Neuronal stem cell (in vitro differentiated cells): ENCODE data around the gene MTUS2.

ENCODE experiments used
- DNase-seq: peaks from one replicate; pipeline ENCODE4 v3.0.0-alpha.2; 2013; ENCODE audit warnings: low spot score
- H2AFZ ChIP-seq: one replicate; pipeline ENCODE4 v1.6.1; 2013; ENCODE audit warnings: mild to moderate bottlenecking, low read length, inconsistent platforms
- H2AK5ac ChIP-seq: 2 replicates; pipeline ENCODE4 v1.6.1; 2013; ENCODE audit warnings: low read depth, mild to moderate bottlenecking, inconsistent platforms, low read length, moderate library complexity, mixed read lengths
- H2BK120ac ChIP-seq: 2 replicates; pipeline ENCODE4 v1.6.1; 2013; ENCODE audit warnings: low read depth, mild to moderate bottlenecking, inconsistent platforms, low read length, moderate library complexity, mixed read lengths
- H2BK12ac ChIP-seq: one replicate; pipeline ENCODE4 v1.6.1; 2013; ENCODE audit warnings: low read length, inconsistent platforms
- H2BK15ac ChIP-seq: 2 replicates; pipeline ENCODE4 v1.6.1; 2013; ENCODE audit warnings: mild to moderate bottlenecking, low read length, inconsistent platforms, mixed read lengths
- H2BK5ac ChIP-seq: one replicate; pipeline ENCODE4 v1.6.1; 2013; ENCODE audit warnings: inconsistent platforms, mild to moderate bottlenecking, low read length, moderate library complexity
- H3K14ac ChIP-seq: one replicate; pipeline ENCODE4 v1.6.1; 2013; ENCODE audit warnings: low read length, inconsistent platforms
- H3K18ac ChIP-seq: 2 replicates; pipeline ENCODE4 v1.6.1; 2013; ENCODE audit warnings: low read length, inconsistent platforms
- H3K23ac ChIP-seq: 2 replicates; pipeline ENCODE4 v1.6.1; 2013; ENCODE audit warnings: low read depth, mild to moderate bottlenecking, mixed read lengths, low read length, inconsistent platforms; ENCODE audit not compliant: poor library complexity
- H3K27ac ChIP-seq: replicated peaks from 3 replicates; pipeline ENCODE4 v1.5.1; 2013; ENCODE audit warnings: low read length, inconsistent platforms
- H3K27me3 ChIP-seq, 3 experiments: 2 replicates each; pipeline ENCODE4 v1.6.1; 2013; ENCODE audit warnings: low read length in 3 of 3, mild to moderate bottlenecking in 2 of 3, inconsistent platforms in 1 of 3, low read depth in 1 of 3, mixed read lengths in 1 of 3, moderate library complexity in 1 of 3; ENCODE audit not compliant: control insufficient read depth in 3 of 3, insufficient read depth in 3 of 3
- H3K36me3 ChIP-seq, 2 donors: replicated peaks in 1 of 2; 2 replicates each; pipeline ENCODE4 v1.6.1; 2013; ENCODE audit warnings: low read length in 2 of 2; ENCODE audit not compliant: control insufficient read depth in 2 of 2, insufficient read depth in 2 of 2
- H3K4ac ChIP-seq: 2 replicates; pipeline ENCODE4 v1.6.1; 2013; ENCODE audit warnings: inconsistent platforms, mild to moderate bottlenecking, low read length, moderate library complexity
- H3K4me1 ChIP-seq, 2 donors: 1 replicate in 1 of 2; 2 replicates in 1 of 2; pipeline ENCODE4 v1.6.1; 2013; ENCODE audit warnings: low read length in 2 of 2, low read depth in 1 of 2; ENCODE audit not compliant: control insufficient read depth in 2 of 2, insufficient read depth in 1 of 2
- H3K4me2 ChIP-seq: one replicate; pipeline ENCODE4 v1.6.1; 2013; ENCODE audit warnings: mild to moderate bottlenecking, low read length, inconsistent platforms; ENCODE audit not compliant: insufficient read depth, poor library complexity, severe bottlenecking
- H3K4me3 ChIP-seq, 2 donors: 2 replicates each; pipeline ENCODE4 v1.5.1; 2013; ENCODE audit warnings: low read length in 2 of 2, mild to moderate bottlenecking in 2 of 2, inconsistent platforms in 1 of 2, moderate library complexity in 1 of 2
- H3K79me1 ChIP-seq: one replicate; pipeline ENCODE4 v1.6.1; 2013; ENCODE audit warnings: low read depth, mild to moderate bottlenecking, inconsistent platforms, low read length, moderate library complexity
- H3K9ac ChIP-seq: one replicate; pipeline ENCODE4 v1.6.1; 2013; ENCODE audit warnings: mild to moderate bottlenecking, low read depth, low read length, inconsistent platforms; ENCODE audit not compliant: poor library complexity
- H3K9me3 ChIP-seq, 2 donors: replicated peaks in 1 of 2; 2 replicates each; pipeline versions ENCODE3 to v1.6.1; 2013; ENCODE audit warnings: low read length in 2 of 2, mild to moderate bottlenecking in 2 of 2, inconsistent platforms in 1 of 2, low read depth in 1 of 2, mixed read lengths in 1 of 2, moderate library complexity in 1 of 2; ENCODE audit not compliant: control insufficient read depth in 2 of 2, insufficient read depth in 1 of 2
- H4K8ac ChIP-seq: one replicate; pipeline ENCODE4 v1.6.1; 2013; ENCODE audit warnings: low read depth, mild to moderate bottlenecking, inconsistent platforms, low read length, moderate library complexity
- H4K91ac ChIP-seq: one replicate; pipeline ENCODE4 v1.6.1; 2013; ENCODE audit warnings: low read length, low read depth, mild to moderate bottlenecking, inconsistent platforms; ENCODE audit not compliant: poor library complexity
- WGBS, 2 donors: extraction: QIAGEN DNeasy Blood & Tissue Kit; methylation state at CpG; one replicate each; pipeline ENCODE4 v1.1.7; 2013; ENCODE audit warnings: missing lambda C conversion rate in 2 of 2, mixed read lengths in 1 of 2; ENCODE audit not compliant: insufficient read length in 2 of 2, insufficient replicate concordance in 1 of 2; ENCODE audit errors: extremely low coverage in 2 of 2; 5-methylcytosine and 5-hydroxymethylcytosine counted together

MTUS2 gene

GRCh38 chr13:29140277-29140676 is 320.1 kb downstream of the MTUS2 start:
- Histone ChIP-seq H2BK120ac (no peak overlapping the region), H2AFZ (no peak overlapping the region), H3K4me2 (no peak overlapping the region), H3K27ac (no peak overlapping the region), H3K4me3 (no peak overlapping the region), H4K8ac (no peak overlapping the region), H2AK5ac (no peak overlapping the region), H2BK12ac (no peak overlapping the region), H3K9ac (no peak overlapping the region), H3K14ac (no peak overlapping the region), H3K79me1 (no peaks in the 10 kb centered on the region), H2BK5ac (no peak overlapping the region), H3K9me3 (no peaks in the 10 kb centered on the region), H4K91ac (no peak overlapping the region), H3K27me3 (no peaks in the 10 kb centered on the region), H3K18ac (no peak overlapping the region), H3K23ac (no peak overlapping the region), H2BK15ac (no peak overlapping the region), H3K4me1 (no peaks in the 10 kb centered on the region), H3K36me3 (no peaks in the 10 kb centered on the region), H3K4ac (no peak overlapping the region)
- WGBS, 2 donors, result no CpG with 5 or more reads among the region's 4 CpGs
- no peak for DNase-seq

DNA sequence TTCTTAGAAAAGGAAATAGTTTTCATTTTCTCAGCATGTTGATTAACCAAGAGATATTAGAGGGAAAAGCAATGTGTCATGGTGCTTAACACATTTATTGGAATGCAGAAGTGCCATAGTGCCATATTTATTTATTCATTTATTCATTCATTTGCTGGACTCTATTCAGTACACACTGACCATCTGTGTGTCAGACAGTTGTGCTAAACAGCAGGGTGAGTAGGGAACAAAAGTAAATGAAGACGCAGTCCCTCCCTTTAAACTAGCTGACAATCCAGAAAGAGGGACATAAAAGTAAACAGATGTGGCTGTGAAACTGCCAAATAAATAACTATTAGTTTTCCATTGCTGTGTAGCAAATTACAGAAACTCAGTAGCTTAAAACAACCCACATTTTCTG is 323.7 kb downstream of the MTUS2 start:
- no peaks in the 10 kb centered on the region for H3K36me3 ChIP-seq
- H2AK5ac ChIP-seq, result no peak overlapping the region
- no peak for DNase-seq
- H2BK120ac ChIP-seq, result no peak overlapping the region
- H2AFZ ChIP-seq, result no peak overlapping the region
- no peak overlapping the region for H3K23ac ChIP-seq
- H4K8ac ChIP-seq, result no peak overlapping the region
- H3K27me3 ChIP-seq, result no peaks in the 10 kb centered on the region
- H3K9ac ChIP-seq, result no peak overlapping the region
- no peak overlapping the region for H3K27ac ChIP-seq
- H3K4ac ChIP-seq, result no peak overlapping the region
- no peak overlapping the region for H3K4me2 ChIP-seq
- WGBS, 2 donors, result no CpG with 5 or more reads among the region's 1 CpG
- no peak overlapping the region for H2BK15ac ChIP-seq
- H2BK12ac ChIP-seq, result no peak overlapping the region
- H3K18ac ChIP-seq, result no peak overlapping the region
- H3K9me3 ChIP-seq, result no peaks in the 10 kb centered on the region
- H3K4me3 ChIP-seq, result no peak overlapping the region
- H3K4me1 ChIP-seq, result no peaks in the 10 kb centered on the region
- no peak overlapping the region for H2BK5ac ChIP-seq
- no peak overlapping the region for H4K91ac ChIP-seq
- H3K14ac ChIP-seq, result no peak overlapping the region
- no peaks in the 10 kb centered on the region for H3K79me1 ChIP-seq

GRCh38 chr13:29154390-29154789 is 334.3 kb downstream of the MTUS2 start:
- Histone ChIP-seq H3K79me1 (no peaks in the 10 kb centered on the region), H3K4me1 (peaks cover 0 to 1% of the 10 kb centered on the region in 2 donors), H4K91ac (no peak overlapping the region), H2BK5ac (no peak overlapping the region), H4K8ac (no peak overlapping the region), H3K4me3 (no peak overlapping the region), H2BK15ac (no peak overlapping the region), H3K14ac (no peak overlapping the region), H3K4ac (no peak overlapping the region), H2BK12ac (no peak overlapping the region), H3K27ac (no peak overlapping the region), H2AFZ (no peak overlapping the region), H3K23ac (no peak overlapping the region), H3K18ac (no peak overlapping the region), H3K9ac (no peak overlapping the region), H3K27me3 (no peaks in the 10 kb centered on the region), H2AK5ac (no peak overlapping the region), H3K9me3 (no peaks in the 10 kb centered on the region), H3K36me3 (no peaks in the 10 kb centered on the region), H3K4me2 (no peak overlapping the region), H2BK120ac (no peak overlapping the region)
- WGBS, 2 donors, result no CpG with 5 or more reads among the region's 2 CpGs
- DNase-seq, result no peak

GRCh38 chr13:29156136-29156535 is 336.0 kb downstream of the MTUS2 start:
- Histone ChIP-seq H3K79me1 (no peaks in the 10 kb centered on the region), H2BK5ac (no peak overlapping the region), H2BK15ac (no peak overlapping the region), H3K4me2 (no peak overlapping the region), H3K18ac (no peak overlapping the region), H3K14ac (no peak overlapping the region), H3K23ac (no peak overlapping the region), H3K27ac (no peak overlapping the region), H3K36me3 (no peaks in the 10 kb centered on the region), H3K4ac (no peak overlapping the region), H3K27me3 (no peaks in the 10 kb centered on the region), H4K8ac (no peak overlapping the region), H2BK120ac (no peak overlapping the region), H3K9ac (no peak overlapping the region), H3K4me1 (peaks cover 0 to 1% of the 10 kb centered on the region in 2 donors), H2AFZ (no peak overlapping the region), H3K4me3 (no peak overlapping the region), H3K9me3 (no peaks in the 10 kb centered on the region), H2AK5ac (no peak overlapping the region), H2BK12ac (no peak overlapping the region), H4K91ac (no peak overlapping the region)
- no CpG with 5 or more reads among the region's 1 CpG for WGBS, 2 donors
- no peak for DNase-seq
